NT2/D1 (cell line): ENCODE data around the gene UBE2U.

ENCODE experiments used
- SUZ12 ChIP-seq: IDR thresholded peaks from 2 replicates; pipeline ENCODE4 v1.6.1; 2011; ENCODE audit not compliant: insufficient read length, insufficient read depth; ENCODE audit errors: extremely low read depth
- YY1 ChIP-seq: IDR thresholded peaks from 2 replicates; pipeline ENCODE4 v1.6.1; 2011; ENCODE audit not compliant: insufficient read length, insufficient read depth
- ZNF274 ChIP-seq: IDR thresholded peaks from 2 replicates; pipeline ENCODE4 v1.6.1; 2011; ENCODE audit warnings: mild to moderate bottlenecking, low read depth, low read length

- TF ChIP-seq ZNF274 = no peak
- TF ChIP-seq YY1 = no peak
- no peak for TF ChIP-seq SUZ12
Measured at GRCh38 chr1:64236541-64236954, 33.1 kb downstream of the UBE2U start.
